Measurements from ENCODE around the gene IQCF2.

IQCF2 gene

GRCh38 chr3:51876186-51876585, 14.8 kb downstream of the IQCF2 start:
- no peak overlapping the region for H3K27ac ChIP-seq
- no peak for TF ChIP-seq ZFX (IDR thresholded peaks at IDR 0.05; ENCODE audit: borderline replicate concordance)
- TF ChIP-seq CTCF (IDR thresholded peaks at IDR 0.05), result no peak

GRCh38 chr3:51879937-51880336, 18.5 kb downstream of the IQCF2 start:
- no peak for TF ChIP-seq CTCF (IDR thresholded peaks at IDR 0.05)
- TF ChIP-seq ZFX (IDR thresholded peaks at IDR 0.05; ENCODE audit: borderline replicate concordance), result no peak
- no peak overlapping the region for H3K27ac ChIP-seq

GRCh38 chr3:51886447-51886846, 25.0 kb downstream of the IQCF2 start:
- no peak for TF ChIP-seq CTCF (IDR thresholded peaks at IDR 0.05)
- no peak for TF ChIP-seq ZFX (IDR thresholded peaks at IDR 0.05; ENCODE audit: borderline replicate concordance)
- no peak overlapping the region for H3K27ac ChIP-seq

GRCh38 chr3:51887620-51888019, 26.2 kb downstream of the IQCF2 start:
- no peak overlapping the region for H3K27ac ChIP-seq
- no peak for TF ChIP-seq ZFX (IDR thresholded peaks at IDR 0.05; ENCODE audit: borderline replicate concordance)

- TF ChIP-seq ZFX (IDR thresholded peaks at IDR 0.05; ENCODE audit: borderline replicate concordance) (no peak), CTCF (IDR thresholded peaks at IDR 0.05) (no peak)
- no peak overlapping the region for H3K27ac ChIP-seq
Measured at GRCh38 chr3:51888463-51889105, 27.2 kb downstream of the IQCF2 start.

- TF ChIP-seq CTCF (IDR thresholded peaks at IDR 0.05), result no peak
- TF ChIP-seq ZFX (IDR thresholded peaks at IDR 0.05; ENCODE audit: borderline replicate concordance), result no peak
- H3K27ac ChIP-seq, result no peak overlapping the region
Measured at GRCh38 chr3:51891242-51892039, 30.0 kb downstream of the IQCF2 start.

- no peak overlapping the region for H3K27ac ChIP-seq
- TF ChIP-seq CTCF (IDR thresholded peaks at IDR 0.05) (no peak), ZFX (IDR thresholded peaks at IDR 0.05; ENCODE audit: borderline replicate concordance) (no peak)
Measured at GRCh38 chr3:51894391-51894790, 33.0 kb downstream of the IQCF2 start.

Data from 22Rv1 (cell line).